WERI-Rb-1 (cell line): Measurements from ENCODE around the gene TMEM132C.

ENCODE experiments used
- DNase-seq: peaks from one replicate; pipeline ENCODE4 v3.0.0-alpha.2; 2020
- H3K27ac ChIP-seq: fragments of 250-450 bp; sonication (Bioruptor Pico); 2 replicates; pipeline ENCODE4 v1.5.1; 2020; ENCODE audit warnings: mild to moderate bottlenecking, moderate library complexity
- H3K27me3 ChIP-seq: fragments of 250-450 bp; sonication (Bioruptor Pico); 2 replicates; pipeline ENCODE4 v1.5.1; 2021; ENCODE audit warnings: mild to moderate bottlenecking, low read depth, moderate library complexity; ENCODE audit not compliant: insufficient read depth, severe bottlenecking
- H3K36me3 ChIP-seq: fragments of 250-450 bp; sonication (Bioruptor Pico); 2 replicates; pipeline ENCODE4 v1.5.1; 2020; ENCODE audit warnings: mild to moderate bottlenecking, moderate library complexity
- H3K4me3 ChIP-seq: 2 replicates; pipeline ENCODE4 v1.5.1; 2011; ENCODE audit warnings: low read depth, mild to moderate bottlenecking, control low read depth, low read length
- H3K9me3 ChIP-seq: fragments of 250-450 bp; sonication (Bioruptor Pico); 2 replicates; pipeline ENCODE4 v1.5.1; 2021; ENCODE audit warnings: mild to moderate bottlenecking, moderate library complexity; ENCODE audit not compliant: severe bottlenecking
- TF ChIP-seq, protein P1 (sequence below): IDR thresholded peaks from 2 replicates; pipeline ENCODE4 v1.5.1; 2011; ENCODE audit warnings: low read depth, mild to moderate bottlenecking, control low read depth, inconsistent platforms, low read length

TMEM132C gene

DNA sequence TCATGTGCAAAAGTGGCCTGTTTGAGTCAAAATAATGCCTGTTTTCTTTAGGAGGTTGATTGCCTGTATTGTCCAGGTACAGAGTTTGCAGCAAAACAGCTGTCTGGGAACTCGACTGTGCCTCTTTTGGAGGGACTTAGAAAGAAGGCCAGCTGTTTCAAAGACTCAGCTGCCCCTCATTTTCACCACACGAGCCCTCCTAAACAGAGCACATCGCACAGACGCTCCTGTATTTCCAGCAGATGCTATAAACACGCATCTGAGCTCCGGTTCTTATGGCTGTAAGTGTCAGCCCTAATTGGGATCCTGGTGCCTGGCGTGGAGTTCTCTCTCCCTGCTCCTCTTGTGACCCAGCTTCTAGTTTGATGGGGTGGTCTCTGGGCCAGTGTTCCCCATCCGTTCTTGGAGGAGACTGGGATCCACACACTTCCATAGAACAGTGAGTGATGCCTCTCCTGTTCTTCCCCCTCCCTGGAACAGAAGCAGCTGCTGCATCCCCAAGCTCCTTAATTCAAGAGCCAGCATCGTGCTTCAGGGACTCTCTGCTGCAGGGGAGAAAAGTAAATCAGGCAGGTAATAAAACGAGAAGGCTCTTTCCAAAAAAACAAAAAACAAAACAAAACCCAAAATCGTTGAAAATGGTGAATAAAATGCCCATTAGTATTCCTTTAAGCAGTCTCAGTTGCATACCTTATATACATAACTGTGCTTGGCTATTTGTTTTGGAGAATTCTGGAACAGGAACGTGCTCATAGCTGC is 287.8 kb downstream of the TMEM132C start:
- Histone ChIP-seq H3K36me3 (no peaks in the 10 kb centered on the region), H3K9me3 (no peaks in the 10 kb centered on the region), H3K27ac (no peak overlapping the region), H3K27me3 (no peaks in the 10 kb centered on the region), H3K4me3 (no peak overlapping the region)
- TF ChIP-seq, protein P1, sequence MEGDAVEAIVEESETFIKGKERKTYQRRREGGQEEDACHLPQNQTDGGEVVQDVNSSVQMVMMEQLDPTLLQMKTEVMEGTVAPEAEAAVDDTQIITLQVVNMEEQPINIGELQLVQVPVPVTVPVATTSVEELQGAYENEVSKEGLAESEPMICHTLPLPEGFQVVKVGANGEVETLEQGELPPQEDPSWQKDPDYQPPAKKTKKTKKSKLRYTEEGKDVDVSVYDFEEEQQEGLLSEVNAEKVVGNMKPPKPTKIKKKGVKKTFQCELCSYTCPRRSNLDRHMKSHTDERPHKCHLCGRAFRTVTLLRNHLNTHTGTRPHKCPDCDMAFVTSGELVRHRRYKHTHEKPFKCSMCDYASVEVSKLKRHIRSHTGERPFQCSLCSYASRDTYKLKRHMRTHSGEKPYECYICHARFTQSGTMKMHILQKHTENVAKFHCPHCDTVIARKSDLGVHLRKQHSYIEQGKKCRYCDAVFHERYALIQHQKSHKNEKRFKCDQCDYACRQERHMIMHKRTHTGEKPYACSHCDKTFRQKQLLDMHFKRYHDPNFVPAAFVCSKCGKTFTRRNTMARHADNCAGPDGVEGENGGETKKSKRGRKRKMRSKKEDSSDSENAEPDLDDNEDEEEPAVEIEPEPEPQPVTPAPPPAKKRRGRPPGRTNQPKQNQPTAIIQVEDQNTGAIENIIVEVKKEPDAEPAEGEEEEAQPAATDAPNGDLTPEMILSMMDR: no peak
- no peak for DNase-seq

DNA sequence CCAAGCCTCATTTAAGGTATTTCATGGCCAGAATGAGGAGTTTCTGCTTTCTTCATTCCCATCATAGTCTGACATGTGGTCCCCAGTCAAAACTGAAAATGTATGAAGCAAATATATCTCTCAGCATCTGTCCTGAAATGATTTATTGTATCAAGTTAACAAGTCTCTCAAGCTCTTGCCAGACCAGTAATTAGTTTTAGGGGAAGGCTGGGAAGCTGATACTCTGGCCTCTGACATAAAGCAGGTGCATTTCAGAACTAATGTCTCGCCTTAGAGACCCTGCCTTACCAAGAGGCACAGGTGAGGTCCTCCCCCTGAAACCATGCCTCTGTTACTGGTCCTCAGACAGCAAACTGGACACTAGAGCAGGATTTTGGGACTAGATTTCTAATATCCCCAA is 290.3 kb downstream of the TMEM132C start:
- DNase-seq: no peak
- Histone ChIP-seq H3K4me3 (no peak overlapping the region), H3K27me3 (no peaks in the 10 kb centered on the region), H3K36me3 (no peaks in the 10 kb centered on the region), H3K27ac (no peak overlapping the region), H3K9me3 (no peaks in the 10 kb centered on the region)
- TF ChIP-seq, protein P1: no peak

DNA sequence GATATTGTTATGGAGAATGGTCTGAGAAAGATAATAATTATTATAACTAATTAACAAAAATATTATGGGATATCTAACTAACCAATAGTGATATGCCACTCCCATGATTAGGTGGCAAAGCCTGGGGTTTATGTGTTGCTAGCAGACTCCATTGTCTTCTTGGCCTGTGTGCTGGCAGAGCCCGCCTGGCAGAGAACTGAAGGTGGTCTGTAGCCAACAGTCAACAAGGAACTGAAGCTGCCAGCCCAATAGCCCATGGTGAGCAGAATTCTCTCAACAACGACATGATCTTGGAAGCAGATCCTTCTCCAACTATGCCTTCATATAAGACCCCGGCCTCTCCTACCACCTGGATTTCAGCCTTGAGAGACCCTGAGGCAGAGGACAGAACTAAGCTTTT is 298.0 kb downstream of the TMEM132C start:
- Histone ChIP-seq H3K27ac (no peak overlapping the region), H3K27me3 (no peaks in the 10 kb centered on the region), H3K9me3 (no peaks in the 10 kb centered on the region), H3K4me3 (no peak overlapping the region), H3K36me3 (no peaks in the 10 kb centered on the region)
- DNase-seq: no peak
- TF ChIP-seq, protein P1: no peak

DNA sequence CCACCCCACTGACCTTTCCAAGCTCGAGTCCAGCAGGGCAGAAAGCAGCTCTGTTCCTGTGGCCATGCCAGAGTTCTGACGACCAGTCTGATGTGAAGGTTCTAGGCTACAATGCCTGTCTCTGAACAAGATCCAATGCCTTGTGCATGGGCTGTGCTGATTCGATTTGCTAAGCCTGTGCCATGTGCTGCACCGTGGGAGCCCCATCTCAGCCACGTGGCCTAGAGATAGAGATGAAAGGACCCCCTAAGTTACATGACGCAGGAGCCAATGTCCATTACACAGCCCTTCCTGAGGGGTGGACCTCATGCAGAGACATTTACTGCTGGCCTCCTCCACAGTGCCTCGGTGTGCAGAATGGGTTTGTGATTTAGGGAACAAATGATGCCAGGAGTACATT is 300.8 kb downstream of the TMEM132C start:
- Histone ChIP-seq H3K27ac (no peak overlapping the region), H3K4me3 (no peak overlapping the region), H3K9me3 (peaks cover 11% of the 10 kb centered on the region), H3K27me3 (no peaks in the 10 kb centered on the region), H3K36me3 (no peaks in the 10 kb centered on the region)
- no peak for DNase-seq
- TF ChIP-seq, protein P1: no peak

DNA sequence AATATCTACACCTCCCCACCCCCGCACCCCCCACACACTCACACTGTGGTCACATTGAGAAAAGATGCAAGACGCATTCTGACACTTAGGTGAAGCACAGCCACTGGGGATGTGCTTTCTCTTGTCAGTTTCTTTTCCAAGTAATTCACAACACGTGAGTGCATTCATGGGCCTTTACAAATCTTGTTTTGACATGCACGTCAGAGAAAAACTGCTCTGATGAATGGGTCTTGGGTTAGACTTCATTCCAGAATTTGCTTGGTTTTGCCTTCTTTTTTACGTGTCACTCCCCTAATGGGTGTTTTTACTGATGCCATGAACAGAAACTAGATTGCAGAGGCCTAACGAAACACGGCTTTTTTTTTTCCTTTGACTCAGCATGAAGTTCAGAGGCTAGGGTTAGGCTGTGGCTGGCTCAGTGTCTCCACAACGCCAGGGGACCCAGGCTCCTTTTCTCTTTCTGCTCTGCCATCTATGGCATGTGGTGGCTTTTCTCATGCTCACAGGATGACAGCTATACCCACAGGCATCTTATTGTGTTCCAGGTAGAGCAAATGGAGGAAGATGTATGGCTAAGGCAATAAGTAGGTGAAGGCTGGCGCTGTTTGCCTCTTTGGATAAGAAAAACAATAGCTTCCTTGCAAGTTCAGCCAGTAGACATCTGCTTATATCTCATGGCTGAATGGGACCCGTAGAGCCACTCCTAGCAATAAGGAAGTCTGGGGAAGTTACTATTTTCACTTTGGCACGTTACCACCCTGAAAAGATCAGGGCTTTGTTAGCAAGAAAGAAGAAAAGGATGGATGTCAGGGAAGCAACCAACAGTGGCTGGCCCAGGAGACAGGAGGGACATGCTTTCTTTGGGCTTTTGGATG is 303.5 kb downstream of the TMEM132C start:
- TF ChIP-seq, protein P1: no peak
- DNase-seq: no peak
- Histone ChIP-seq H3K4me3 (no peak overlapping the region), H3K36me3 (no peaks in the 10 kb centered on the region), H3K27me3 (no peaks in the 10 kb centered on the region), H3K27ac (no peak overlapping the region), H3K9me3 (peaks cover 12% of the 10 kb centered on the region)
